GM19463 (cell line): ENCODE measurements around the gene CCDC102B.
"Not testable (repeated sequence)": the region's sequence is repeated elsewhere in the genome, so short reads cannot be mapped to it uniquely, and the experiment has no call there.

Experiments
- ATAC-seq: cut with Tn5 transposase; IDR thresholded peaks from one replicate; pipeline ENCODE4 v1.9.1; 2021; ENCODE audit warnings: mild to moderate bottlenecking, moderate library complexity; ENCODE audit not compliant: unreplicated experiment

CCDC102B gene

GRCh38 chr18:68965817-68966216 lies 167.9 kb downstream of the CCDC102B start:
- no peak for ATAC-seq

- ATAC-seq = no peak
Measured at GRCh38 chr18:68969027-68969426, 171.1 kb downstream of the CCDC102B start.

GRCh38 chr18:68972176-68972575 lies 174.3 kb downstream of the CCDC102B start:
- ATAC-seq = no peak

DNA sequence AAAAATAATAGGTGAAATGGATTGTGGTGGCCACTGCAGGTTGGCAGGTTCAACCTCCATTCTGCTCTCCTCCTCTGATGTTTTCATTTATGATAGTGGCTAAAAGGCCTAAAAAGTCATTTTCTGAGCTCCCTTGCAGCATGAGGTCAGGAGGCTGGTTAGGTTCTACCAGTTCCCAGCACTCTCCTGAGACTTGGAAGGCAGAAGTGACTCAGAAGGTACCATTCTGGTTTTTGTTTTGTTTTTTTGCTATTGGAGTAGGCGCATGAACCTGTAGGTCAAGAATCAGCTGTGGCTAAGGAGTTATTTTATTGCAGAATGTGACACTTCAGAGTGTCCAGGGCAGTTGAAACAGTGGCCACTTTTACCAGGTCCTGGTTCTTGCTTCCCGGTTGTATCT lies 181.9 kb downstream of the CCDC102B start:
- ATAC-seq = peak; percentile 65

DNA sequence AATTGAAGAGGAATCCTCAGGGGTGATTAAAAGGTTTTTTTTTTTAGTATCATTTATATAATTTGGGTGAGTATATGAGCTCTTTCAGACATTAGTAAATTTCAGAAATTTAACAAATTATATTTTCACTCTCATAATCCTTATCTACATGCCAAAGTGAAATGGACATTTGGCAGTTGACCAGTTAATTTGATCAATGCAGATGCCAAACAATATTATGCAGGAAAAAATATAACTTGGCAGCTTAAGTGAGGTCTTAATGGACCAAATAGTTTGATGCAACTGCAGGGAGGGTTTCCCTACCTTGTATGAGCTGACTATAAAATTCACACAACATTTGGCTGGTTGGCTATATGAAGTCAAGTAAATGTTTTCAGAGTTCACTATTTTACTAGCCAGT lies 185.2 kb downstream of the CCDC102B start:
- ATAC-seq = no peak

DNA sequence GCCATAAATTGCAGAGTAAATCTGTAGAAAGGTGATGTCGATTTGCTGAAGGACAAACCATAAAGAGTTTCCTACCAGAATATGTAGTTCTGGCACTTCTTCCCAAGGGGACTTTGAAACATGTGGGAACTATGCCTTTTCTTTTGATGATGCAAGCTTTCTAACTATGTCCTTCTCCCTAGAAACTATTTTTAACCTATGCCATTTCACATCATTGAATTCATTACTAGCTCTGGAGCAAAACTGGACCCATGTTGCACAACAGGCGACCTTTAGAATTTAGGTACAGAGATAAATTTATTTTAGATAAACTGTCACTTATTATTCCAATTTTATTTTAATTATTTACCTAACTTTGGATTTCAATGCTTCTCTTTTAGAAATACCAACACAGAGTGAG lies 186.5 kb downstream of the CCDC102B start:
- ATAC-seq = no peak

DNA sequence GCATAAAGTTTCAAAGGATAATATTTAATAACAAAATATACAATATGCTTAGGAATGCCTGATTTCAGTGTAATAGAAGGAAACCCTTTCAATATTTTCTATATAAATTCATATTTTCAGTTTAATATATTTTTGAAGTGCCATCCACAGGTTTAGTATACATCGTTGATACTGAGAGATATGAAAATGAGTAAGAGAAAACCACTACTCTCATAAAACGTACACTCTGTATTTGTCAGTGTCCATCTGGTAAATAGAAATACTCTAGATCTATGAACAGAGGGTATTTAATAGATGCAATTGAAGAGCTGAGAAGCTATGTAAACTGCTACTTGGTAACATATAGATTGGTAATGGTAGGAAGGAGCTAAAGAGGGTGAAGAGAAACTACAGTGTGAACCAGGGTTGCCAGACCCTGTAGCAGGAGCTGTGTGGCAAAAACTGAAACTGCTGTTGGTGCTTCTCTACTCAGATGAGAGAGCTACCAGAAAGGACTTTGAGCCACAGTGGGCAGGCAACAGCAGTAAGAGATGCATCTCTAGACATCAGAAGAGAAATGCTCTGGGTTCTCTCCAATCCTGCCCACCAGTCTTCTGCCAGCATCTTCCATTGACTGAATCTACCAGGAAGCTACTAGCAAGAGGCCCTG lies 187.4 kb downstream of the CCDC102B start:
- peak; percentile 99 for ATAC-seq

DNA sequence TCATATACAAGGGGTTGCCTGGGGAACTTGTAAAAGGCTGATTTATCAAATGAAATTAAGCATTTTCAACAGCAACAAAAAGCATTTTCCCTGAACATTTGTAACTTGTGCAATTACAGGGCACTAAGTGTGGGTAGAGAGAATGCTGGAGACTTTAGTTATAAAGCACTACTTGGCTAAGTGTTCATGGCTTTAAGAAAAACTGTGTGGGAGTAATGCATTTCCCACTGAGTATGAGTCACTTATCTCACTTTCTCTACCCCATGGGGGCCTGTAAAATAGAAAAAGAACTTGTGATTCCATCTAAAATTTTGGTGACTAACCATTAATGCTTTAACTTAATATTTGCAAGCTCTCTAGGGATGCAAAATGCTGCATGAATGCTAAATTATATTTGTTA lies 193.4 kb downstream of the CCDC102B start:
- ATAC-seq = peak; percentile 38

GRCh38 chr18:68992719-68993482 lies 195.0 kb downstream of the CCDC102B start:
- ATAC-seq = peak; percentile 92

- ATAC-seq = no peak
Measured at GRCh38 chr18:68995675-68996074, 197.8 kb downstream of the CCDC102B start.

DNA sequence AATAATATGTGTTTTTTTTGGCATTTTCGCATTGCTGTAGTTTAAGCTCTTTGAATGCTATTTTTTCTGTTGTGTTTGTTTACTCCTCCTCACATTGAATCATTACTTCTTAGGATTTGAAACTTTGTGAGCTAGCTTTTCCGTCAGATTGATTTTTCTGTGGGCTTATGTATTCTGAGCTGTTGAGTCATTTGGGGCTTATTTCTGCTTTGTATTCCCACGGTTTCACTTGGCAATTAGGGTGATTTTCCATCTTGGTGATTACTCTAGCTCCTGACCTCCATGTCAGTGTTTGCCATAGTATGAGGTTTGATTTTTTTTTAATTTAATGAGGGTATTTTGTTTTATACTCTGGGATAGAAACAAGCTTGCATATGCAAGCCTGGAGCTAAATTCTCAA lies 200.0 kb downstream of the CCDC102B start:
- no peak for ATAC-seq

GRCh38 chr18:69000366-69000765 lies 202.5 kb downstream of the CCDC102B start:
- no peak for ATAC-seq

GRCh38 chr18:69002233-69002632 lies 204.4 kb downstream of the CCDC102B start:
- no peak for ATAC-seq

DNA sequence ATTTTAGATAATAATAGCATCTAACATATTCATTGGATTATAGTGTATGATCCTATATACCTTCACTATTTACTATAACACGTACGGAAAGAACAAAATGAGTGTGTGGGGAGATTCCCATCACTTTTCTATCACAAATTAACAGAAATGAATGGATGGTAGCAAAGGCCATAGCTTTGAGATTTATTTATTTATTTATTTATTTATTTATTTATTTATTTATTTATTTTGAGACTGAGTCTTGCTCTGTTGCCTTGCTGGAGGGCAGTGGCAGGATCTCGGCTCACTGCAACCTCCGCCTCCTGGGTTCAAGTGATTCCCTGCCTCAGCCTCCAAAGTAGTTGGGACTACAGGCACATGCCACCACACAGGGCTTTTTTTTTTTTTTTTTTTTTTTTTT lies 208.3 kb downstream of the CCDC102B start:
- not testable (repeated sequence) for ATAC-seq

DNA sequence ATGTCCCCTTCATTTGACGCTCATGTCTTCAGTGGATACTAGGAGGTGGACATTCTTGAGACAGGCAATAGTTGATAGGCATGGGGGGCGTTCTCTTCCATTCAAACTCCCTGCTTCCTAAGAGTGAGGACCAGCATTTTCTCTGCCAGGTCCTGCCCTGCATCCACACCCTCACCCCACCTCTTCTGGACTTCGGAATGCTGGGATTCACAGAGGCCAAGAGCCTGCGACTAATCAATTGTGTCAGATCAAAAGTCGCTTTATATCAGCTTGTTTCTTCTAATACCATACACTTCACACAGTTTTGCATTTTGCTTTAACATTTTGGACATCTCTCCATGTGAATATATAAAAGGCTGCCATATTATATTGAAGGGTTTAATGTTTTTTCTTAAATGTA lies 210.7 kb downstream of the CCDC102B start:
- no peak for ATAC-seq

GRCh38 chr18:69021211-69021805 lies 223.4 kb downstream of the CCDC102B start:
- no peak for ATAC-seq

DNA sequence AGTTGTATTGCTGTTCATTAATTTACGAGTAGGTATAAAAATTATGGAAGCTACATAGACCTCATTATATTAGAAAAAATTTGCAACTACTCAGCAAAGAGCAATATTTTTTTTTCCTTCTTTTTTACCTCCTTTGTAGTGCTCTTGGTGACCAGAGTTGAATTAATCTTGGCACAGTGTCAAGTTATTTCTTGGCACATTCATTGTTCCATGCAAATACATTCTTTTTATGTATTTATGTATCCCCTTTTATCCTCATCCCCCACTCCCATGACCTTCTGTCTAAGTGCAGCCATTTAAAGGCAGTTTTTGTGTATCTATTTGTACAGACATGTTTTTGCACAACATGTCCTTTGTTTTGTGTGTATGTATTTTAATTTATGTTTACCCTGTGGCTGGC lies 224.5 kb downstream of the CCDC102B start:
- no peak for ATAC-seq

GRCh38 chr18:69031571-69031970 lies 233.7 kb downstream of the CCDC102B start:
- no peak for ATAC-seq

GRCh38 chr18:69032009-69032408 lies 234.1 kb downstream of the CCDC102B start:
- ATAC-seq = no peak

DNA sequence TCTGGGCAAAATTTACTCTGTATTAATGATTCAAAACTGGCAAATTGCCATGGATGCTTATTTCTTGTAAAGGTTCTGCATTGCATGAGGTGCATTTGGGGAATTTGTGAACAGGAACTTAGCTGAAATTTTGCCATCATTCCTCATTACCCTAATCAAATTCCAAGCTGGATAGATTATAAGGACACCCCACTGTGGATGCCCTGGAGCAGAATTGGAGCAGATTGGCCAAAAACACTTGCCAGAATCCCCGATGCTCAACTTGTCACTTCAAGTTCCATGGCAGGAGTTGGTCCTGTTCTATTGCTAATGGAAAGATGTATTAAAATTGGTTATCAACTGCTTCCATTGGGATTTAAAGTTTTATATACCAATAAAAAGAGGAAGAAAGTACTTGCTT lies 237.9 kb downstream of the CCDC102B start:
- ATAC-seq = no peak

DNA sequence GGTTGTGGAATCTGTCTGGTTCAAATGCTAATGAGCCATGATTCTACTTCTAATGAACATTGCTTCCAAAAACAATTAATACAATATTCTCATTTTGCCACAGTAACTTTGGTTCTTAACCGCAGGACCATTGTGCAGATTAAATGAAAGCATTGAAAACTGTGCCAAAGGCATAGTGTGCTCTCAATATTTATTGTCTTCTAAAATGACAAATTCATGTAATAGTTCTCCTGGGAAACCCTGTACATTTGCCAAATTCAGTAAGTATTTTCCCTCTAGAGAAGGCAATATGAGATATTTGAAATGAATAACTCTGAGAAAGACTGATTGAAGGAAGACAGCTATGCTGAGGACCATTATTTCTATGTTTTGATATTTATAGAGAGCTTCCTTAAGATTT lies 246.3 kb downstream of the CCDC102B start:
- ATAC-seq = no peak

- no peak for ATAC-seq
Measured at GRCh38 chr18:69064063-69064462, 266.2 kb downstream of the CCDC102B start.
